H1 (cell line): ENCODE results near the gene PPP1CC. TPM values are rescaled to one million over a fixed set of nuclear protein-coding genes. Genes with fewer than 3 reads are reported as not detected.

ENCODE experiments used
- CHD1 ChIP-seq: IDR thresholded peaks from 2 replicates; pipeline ENCODE4 v1.6.1; 2012; ENCODE audit warnings: low read depth, low read length, improper control_type of control experiment
- CHD7 ChIP-seq: fragments of 300-600 bp; sonication (generic); IDR thresholded peaks from 2 replicates; pipeline ENCODE4 v1.7.1; 2012; ENCODE audit warnings: low read length, moderate library complexity, mild to moderate bottlenecking, inconsistent platforms; ENCODE audit not compliant: insufficient replicate concordance
- CTBP2 ChIP-seq: IDR thresholded peaks from 2 replicates; pipeline ENCODE4 v1.7.0; 2011; ENCODE audit warnings: borderline replicate concordance, mild to moderate bottlenecking, moderate library complexity, mixed read lengths, low read length; ENCODE audit not compliant: insufficient read depth, insufficient read length
- E2F6 ChIP-seq: IDR thresholded peaks from 2 replicates; pipeline ENCODE4 v1.6.1; 2012; ENCODE audit warnings: inconsistent platforms
- EP300 ChIP-seq, 2 experiments: IDR thresholded peaks; 1 replicate in 1 of 2; 2 replicates in 1 of 2; pipeline ENCODE4 v1.6.1; 2011 to 2012; ENCODE audit warnings: low read depth in 2 of 2, low read length in 2 of 2, mild to moderate bottlenecking in 2 of 2, borderline replicate concordance in 1 of 2, inconsistent platforms in 1 of 2, moderate library complexity in 1 of 2
- GTF2F1 ChIP-seq: IDR thresholded peaks from 2 replicates; pipeline ENCODE4 v1.6.1; 2012; ENCODE audit warnings: low read depth, low read length, improper control_type of control experiment, borderline replicate concordance
- HDAC2 ChIP-seq, 2 experiments: fragments of 300-600 bp in 1 of 2; sonication (generic) in 1 of 2; IDR thresholded peaks; 2 replicates each; pipeline ENCODE4 v1.6.1; 2011 to 2012; ENCODE audit warnings: low read depth in 2 of 2, low read length in 2 of 2, mild to moderate bottlenecking in 2 of 2, moderate library complexity in 2 of 2, borderline replicate concordance in 1 of 2, inconsistent platforms in 1 of 2
- KDM4A ChIP-seq: IDR thresholded peaks from one replicate; pipeline ENCODE4 v1.7.1; 2012; ENCODE audit warnings: low read depth, mild to moderate bottlenecking, moderate library complexity, low read length, inconsistent platforms; ENCODE audit not compliant: severe bottlenecking
- SIN3A ChIP-seq, 2 experiments: IDR thresholded peaks in 1 of 2; conservative IDR thresholded peaks in 1 of 2; 2 replicates each; pipeline ENCODE4 v1.6.1; 2011 to 2012; ENCODE audit warnings: low read length in 2 of 2, improper control_type of control experiment in 1 of 2, low read depth in 1 of 2, mild to moderate bottlenecking in 1 of 2
- SP4 ChIP-seq: IDR thresholded peaks from 2 replicates; pipeline ENCODE4 v1.6.1; 2012; ENCODE audit warnings: low read length, inconsistent platforms
- polyA plus RNA-seq, 7 experiments: library from polyadenylated mRNA; depleted of rRNA in 3 of 7; stranded (reverse) in 5 of 7; unstranded in 2 of 7; fragments of >200 nt in 5 of 7; fragments of 200-250 nt in 2 of 7; gene quantifications; 1 replicate in 5 of 7; 2 replicates in 1 of 7; 4 replicates in 1 of 7; pipeline versions ENCODE4 v1.2.1 to v1.2.3, GENCODE V29; 2011 to 2013; ENCODE audit warnings: missing spikeins in 2 of 7, mixed read lengths in 2 of 7
- total RNA-seq: library from RNA; stranded (reverse); fragmentation: NEBNext Ultra II Directional; extraction: Animal tissue kit (Norgen Biotek cat#: 25700); gene quantifications from 2 replicates; pipeline ENCODE4 v1.2.1, GENCODE V29; 2021

Gene PPP1CC
- total and polyA plus RNA-seq, 2 of the 8 experiments (the other 6 are each of a cell fraction or from before 2014, with no cell fraction given) = 193 to 350 TPM

- TF ChIP-seq CHD7 (no peak), KDM4A (no peak), GTF2F1 (no peak), SIN3A (conservative IDR thresholded peaks at IDR 0.05 in 1 of 2, IDR thresholded peaks at IDR 0.05 in 1 of 2; ENCODE audit: low read depth in 1 of 2, low read length in 2 of 2) (no peak), SP4 (no peak), HDAC2 (IDR thresholded peaks at IDR 0.05; ENCODE audit: borderline replicate concordance in 1 of 2, low read depth in 2 of 2, low read length in 2 of 2) (no peak), CHD1 (no peak), CTBP2 (no peak), EP300 (IDR thresholded peaks at IDR 0.05; ENCODE audit: borderline replicate concordance in 1 of 2, low read depth in 2 of 2, low read length in 2 of 2) (no peak), E2F6 (no peak)
Observed at GRCh38 chr12:110765111-110765510, 22.4 kb upstream of the PPP1CC start (continued).
